Common myeloid progenitor, CD34-positive (primary cell): ENCODE measurements around the gene SPAAR.

ENCODE experiments used
- CTCF ChIA-PET: fragments of 350-600 bp; sonication (Branson Sonifier 250); formaldehyde crosslinking; loops from one replicate; lab custom pipeline; 2021; ENCODE audit warnings: antibody characterized with exemption; lab: Charles Lee
- POLR2A ChIA-PET: fragments of 350-600 bp; sonication (Branson Sonifier 250); formaldehyde crosslinking; loops from one replicate; lab custom pipeline; 2021; ENCODE audit warnings: antibody characterized with exemption; lab: Charles Lee
- DNase-seq, 3 donors: peaks; one replicate each; pipeline versions ENCODE4 v3.0.0 to v3.0.0-alpha.2; 2013
- H3K27ac ChIP-seq, 2 experiments: 1 replicate in 1 of 2; 2 replicates in 1 of 2; pipeline ENCODE4 v1.7.0; 2013; ENCODE audit warnings: inconsistent platforms in 2 of 2, low read length in 2 of 2, mild to moderate bottlenecking in 2 of 2, low read depth in 1 of 2, moderate library complexity in 1 of 2; ENCODE audit not compliant: severe bottlenecking in 2 of 2, insufficient read depth in 1 of 2, poor library complexity in 1 of 2
- H3K27me3 ChIP-seq, 5 experiments: replicated peaks in 2 of 5; 1 replicate in 3 of 5; 2 replicates in 2 of 5; pipeline versions ENCODE4 v1.6.1 to v1.7.0; 2013; ENCODE audit warnings: low read length in 4 of 5, mild to moderate bottlenecking in 2 of 5, moderate library complexity in 2 of 5, inconsistent platforms in 1 of 5; ENCODE audit not compliant: insufficient read depth in 5 of 5, control insufficient read depth in 4 of 5
- H3K36me3 ChIP-seq, 4 experiments: 1 replicate in 2 of 4; 2 replicates in 2 of 4; pipeline versions ENCODE4 v1.6.1 to v1.7.0; 2013; ENCODE audit warnings: low read length in 3 of 4, control low read depth in 1 of 4, mild to moderate bottlenecking in 1 of 4; ENCODE audit not compliant: control insufficient read depth in 4 of 4, insufficient read depth in 4 of 4
- H3K4me1 ChIP-seq, 4 experiments: 1 replicate in 3 of 4; 2 replicates in 1 of 4; pipeline versions ENCODE4 v1.6.1 to v1.7.1; 2013; ENCODE audit warnings: low read length in 3 of 4, mild to moderate bottlenecking in 3 of 4, control low read depth in 1 of 4, inconsistent platforms in 1 of 4, moderate library complexity in 1 of 4; ENCODE audit not compliant: control insufficient read depth in 4 of 4, insufficient read depth in 4 of 4; ENCODE audit errors: control extremely low read depth in 1 of 4
- H3K4me3 ChIP-seq, 7 experiments: 1 replicate in 4 of 7; 2 replicates in 3 of 7; pipeline versions ENCODE4 v1.5.1 to v1.7.0; 2013; ENCODE audit warnings: mild to moderate bottlenecking in 7 of 7, low read length in 6 of 7, moderate library complexity in 6 of 7, inconsistent platforms in 2 of 7, low read depth in 2 of 7, control low read depth in 1 of 7; ENCODE audit not compliant: insufficient read depth in 4 of 7, control insufficient read depth in 1 of 7; ENCODE audit errors: extremely low read depth in 1 of 7
- H3K9me3 ChIP-seq, 5 experiments: 1 replicate in 4 of 5; 2 replicates in 1 of 5; pipeline versions ENCODE4 v1.6.1 to v1.7.1; 2013; ENCODE audit warnings: low read length in 4 of 5, mild to moderate bottlenecking in 2 of 5, inconsistent platforms in 1 of 5, low read depth in 1 of 5, moderate library complexity in 1 of 5; ENCODE audit not compliant: control insufficient read depth in 4 of 5, insufficient read depth in 2 of 5; ENCODE audit errors: control extremely low read depth in 1 of 5
- WGBS: methylation state at CpG from one replicate; pipeline ENCODE4 v1.1.5; 2013; ENCODE audit not compliant: insufficient coverage; 5-methylcytosine and 5-hydroxymethylcytosine counted together

The SPAAR gene

DNA sequence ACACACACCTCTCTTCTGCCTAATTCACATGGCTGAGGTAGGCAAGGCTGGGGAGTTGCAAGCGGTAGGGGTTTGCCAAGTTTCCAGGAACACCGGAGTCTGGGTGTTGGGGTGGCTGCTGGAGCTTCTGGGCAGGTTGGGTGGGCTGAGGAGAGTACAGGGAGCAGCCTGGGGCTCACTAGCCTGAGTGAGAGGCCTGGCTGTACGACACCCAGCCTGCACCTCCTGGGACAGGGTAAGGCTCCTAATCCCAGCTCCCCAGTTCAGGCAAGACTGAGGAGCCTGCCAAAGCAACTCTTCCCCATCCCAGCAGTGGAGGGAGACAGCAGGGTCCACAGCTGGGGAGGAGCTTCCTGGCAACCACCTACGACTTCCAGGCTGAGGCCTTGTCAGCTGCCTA, 8.0 kb downstream of the SPAAR start:
- no peak for DNase-seq
- Histone ChIP-seq H3K4me1 (peaks cover 6 to 28% (median 17%) of the 10 kb centered on the region in 4 experiments), H3K4me3 (no peak overlapping the region), H3K9me3 (no peaks in the 10 kb centered on the region), H3K36me3 (no peaks in the 10 kb centered on the region), H3K27me3 (no peaks in the 10 kb centered on the region), H3K27ac (no peak overlapping the region)
- ChIA-PET POLR2A (no interaction called here), CTCF (interaction anchor here (1.7 kb wide), 1 partner anchor 24 kb away, joined by 4 read pairs; no protein-coding TSS in a partner anchor)
- 84% methylated on average over 3 of the region's 4 CpGs for WGBS

DNA sequence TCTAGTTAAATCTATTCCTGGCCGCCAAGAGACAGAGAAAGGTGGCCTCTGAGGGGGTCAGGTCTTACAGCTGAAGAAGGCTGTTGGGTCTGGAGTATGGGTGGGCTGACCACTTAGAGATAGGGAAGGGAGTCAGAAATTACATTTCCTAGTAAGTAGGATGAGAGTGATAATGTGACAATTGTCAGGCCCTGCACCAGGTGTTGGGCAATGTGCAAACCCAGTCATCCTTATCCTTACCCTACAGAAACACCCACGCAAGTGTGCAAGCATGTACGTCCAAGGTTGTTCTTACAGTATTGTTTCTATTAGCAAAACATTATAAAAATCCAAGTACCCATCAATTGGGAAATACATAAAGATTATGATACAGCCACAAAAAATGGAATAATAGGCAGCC, 9.5 kb downstream of the SPAAR start:
- ChIA-PET POLR2A (no interaction called here), CTCF (interaction anchor here (0.5 to 3.1 kb wide), 4 partner anchors 9 to 273 kb away, joined by 3 to 16 read pairs (median 6); no protein-coding TSS in a partner anchor)
- Histone ChIP-seq H3K36me3 (no peaks in the 10 kb centered on the region), H3K9me3 (no peaks in the 10 kb centered on the region), H3K27ac (no peak overlapping the region), H3K4me1 (peaks cover 6 to 35% (median 24%) of the 10 kb centered on the region in 4 experiments), H3K4me3 (no peak overlapping the region), H3K27me3 (no peaks in the 10 kb centered on the region)
- 100% methylated on average over 1 of the region's 3 CpGs for WGBS
- no peak for DNase-seq

DNA sequence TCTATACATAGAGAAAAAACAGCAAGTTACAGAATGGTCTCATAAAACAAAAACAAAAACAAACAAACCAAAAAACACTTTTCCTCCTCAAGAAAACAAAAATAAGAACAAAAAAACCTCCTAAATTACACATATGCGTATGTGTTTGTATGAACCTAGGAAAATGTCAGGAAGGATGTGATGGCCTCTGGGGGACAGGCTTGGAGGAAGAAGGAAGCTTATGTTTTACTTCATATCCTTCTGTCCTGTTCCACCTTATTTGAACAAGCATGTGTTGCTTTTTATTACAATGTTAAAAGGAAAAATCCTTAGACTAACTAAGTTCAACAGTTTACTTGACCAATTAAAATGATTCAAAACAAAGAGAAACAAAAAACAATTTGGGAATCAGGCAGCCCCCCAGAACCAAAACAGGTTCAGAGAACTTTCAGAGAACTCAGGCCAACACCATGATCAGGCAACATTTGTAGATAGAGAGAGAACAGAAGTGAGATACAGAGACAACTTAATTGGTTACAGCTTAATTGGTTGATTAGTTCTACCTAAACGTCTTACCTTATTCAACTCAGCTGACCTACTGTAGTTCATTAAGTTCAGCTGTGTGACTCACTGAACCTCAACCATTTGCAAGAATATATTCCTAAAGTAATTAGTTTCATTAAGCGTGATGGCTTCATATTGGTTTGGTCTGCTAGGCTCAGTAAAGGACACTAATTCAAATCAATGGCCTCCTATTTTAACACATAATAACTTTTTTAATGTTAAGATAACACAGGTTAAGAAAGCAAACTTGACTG, 10.1 kb downstream of the SPAAR start:
- Histone ChIP-seq H3K4me3 (no peak overlapping the region), H3K4me1 (peaks cover 6 to 42% (median 28%) of the 10 kb centered on the region in 4 experiments), H3K9me3 (no peaks in the 10 kb centered on the region), H3K36me3 (no peaks in the 10 kb centered on the region), H3K27ac (no peak overlapping the region), H3K27me3 (no peaks in the 10 kb centered on the region)
- POLR2A ChIA-PET, result no interaction called here
- DNase-seq, result no peak
- CTCF ChIA-PET, result interaction anchor here (0.9 to 3.1 kb wide), 6 partner anchors 8 to 28 kb away, joined by 3 to 16 read pairs (median 4); no protein-coding TSS in a partner anchor
- WGBS, result no CpG with 5 or more reads among the region's 3 CpGs

DNA sequence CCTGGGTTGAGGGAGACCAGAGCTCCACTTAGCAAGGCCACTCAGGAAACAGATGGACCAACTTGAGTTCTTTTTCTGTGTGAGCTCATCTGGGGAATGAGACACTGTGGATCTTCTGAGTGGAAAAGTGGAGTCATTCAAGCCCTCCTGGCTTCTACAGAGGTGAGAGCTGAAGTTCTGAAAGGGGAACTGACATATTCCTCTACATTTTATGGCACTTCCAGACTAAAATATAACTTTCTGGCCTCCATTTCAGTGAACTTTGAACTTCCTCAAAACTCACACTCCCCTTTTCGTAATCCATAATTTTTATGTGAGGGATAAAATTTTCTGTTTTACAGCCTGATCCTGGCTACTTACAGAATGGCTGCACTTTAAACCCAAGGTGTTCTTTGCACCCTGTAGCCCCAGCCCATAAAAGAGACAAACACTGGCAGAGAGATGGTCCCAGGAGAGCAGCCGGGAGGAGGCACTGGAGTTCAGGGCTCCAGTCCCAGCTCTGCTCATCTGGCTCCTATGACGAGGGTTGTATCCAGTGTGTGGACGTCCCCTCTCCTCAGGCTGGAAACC, 10.8 kb downstream of the SPAAR start:
- POLR2A ChIA-PET, result interaction anchor here (0.6 kb wide), 1 partner anchor 1049 kb away, joined by 3 read pairs; no protein-coding TSS in a partner anchor
- WGBS, result 100% methylated on average over 3 of the region's 4 CpGs
- no peak overlapping the region for H3K27ac ChIP-seq

DNA sequence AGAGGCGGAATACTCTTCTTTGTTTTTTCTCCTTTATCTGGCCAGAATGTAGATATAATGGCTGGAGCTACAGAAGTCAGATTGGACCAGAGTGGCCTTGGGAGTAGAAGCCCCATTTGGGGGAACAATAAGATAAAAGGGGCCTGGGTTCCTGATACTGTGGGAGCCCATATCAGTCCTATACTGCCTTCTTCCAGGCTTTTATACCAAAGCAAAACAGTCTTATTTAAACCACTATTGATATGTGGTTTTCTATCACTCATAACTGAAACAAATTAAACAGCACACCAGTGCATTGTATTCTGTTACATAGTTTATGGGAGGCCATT, 14.3 kb downstream of the SPAAR start:
- ChIA-PET POLR2A (no interaction called here), CTCF (interaction anchor here (0.9 to 9.6 kb wide), 4 partner anchors 13 to 101 kb away, joined by 3 to 63 read pairs (median 8); no protein-coding TSS in a partner anchor)
- Histone ChIP-seq H3K4me3 (no peak overlapping the region), H3K4me1 (peaks cover 6 to 45% (median 32%) of the 10 kb centered on the region in 4 experiments), H3K27me3 (no peaks in the 10 kb centered on the region), H3K9me3 (no peaks in the 10 kb centered on the region), H3K27ac (peak overlapping the region in 1 of 2 experiments; percentile 74), H3K36me3 (no peaks in the 10 kb centered on the region)
- no peak for DNase-seq
- no CpG with 5 or more reads among the region's 1 CpG for WGBS

More for the DNA sequence above, 10.8 kb downstream of the SPAAR start:
- peaks cover 6 to 46% (median 32%) of the 10 kb centered on the region in 4 experiments for H3K4me1 ChIP-seq
- CTCF ChIA-PET, result interaction anchor here (0.9 to 3.1 kb wide), 6 partner anchors 9 to 27 kb away, joined by 3 to 16 read pairs (median 4); no protein-coding TSS in a partner anchor
- H3K4me3 ChIP-seq, result no peak overlapping the region
- H3K9me3 ChIP-seq, result no peaks in the 10 kb centered on the region
- no peaks in the 10 kb centered on the region for H3K36me3 ChIP-seq
- no peaks in the 10 kb centered on the region for H3K27me3 ChIP-seq
- DNase-seq, result peak in 2 of 3 donors; percentile 78 to 88

DNA sequence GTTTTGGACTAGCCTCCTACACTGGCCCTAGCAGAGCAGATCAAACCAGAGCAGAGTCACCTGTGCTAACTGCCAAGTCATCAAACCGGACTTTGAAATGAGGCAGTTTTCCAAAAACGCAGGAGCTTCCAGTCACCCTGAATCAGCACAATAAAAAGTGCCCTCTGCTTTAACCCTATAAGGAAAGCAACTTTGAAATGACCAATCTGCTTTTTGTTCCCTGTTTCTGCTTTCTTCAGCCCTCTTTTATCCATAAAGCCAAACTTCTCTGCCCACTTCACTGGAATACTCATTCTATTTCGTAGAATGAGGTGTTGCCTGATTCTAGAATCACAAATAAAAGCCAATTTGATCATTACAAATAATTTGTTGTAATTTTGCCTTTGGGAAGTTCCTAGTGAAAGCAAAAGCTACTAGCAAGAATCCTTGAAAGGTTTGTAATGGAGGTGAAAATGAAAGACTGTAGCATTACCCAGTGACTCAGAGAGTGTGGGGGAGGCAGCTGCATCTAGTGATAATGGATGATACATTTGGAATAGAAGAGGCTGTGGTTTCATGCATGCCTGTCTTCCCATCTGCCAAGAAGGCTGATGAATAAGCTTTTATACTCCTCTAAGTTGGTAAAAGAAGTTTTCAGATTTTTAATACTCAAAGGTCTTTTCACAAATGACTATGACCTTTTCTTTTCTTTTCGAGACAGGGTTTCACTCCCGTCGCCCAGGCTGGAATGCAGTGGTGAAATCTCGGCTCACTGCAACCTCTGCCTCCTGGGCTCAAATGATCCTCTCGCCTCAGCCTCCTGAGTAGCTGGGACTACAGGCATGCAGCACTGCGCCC, 14.9 kb downstream of the SPAAR start:
- H3K4me3 ChIP-seq, result peak overlapping the region in 1 of 7 experiments; percentile 11
- no peaks in the 10 kb centered on the region for H3K9me3 ChIP-seq
- ChIA-PET POLR2A (no interaction called here), CTCF (interaction anchor here (0.9 to 9.6 kb wide), 4 partner anchors 13 to 32 kb away, joined by 3 to 63 read pairs (median 8); no protein-coding TSS in a partner anchor)
- no peaks in the 10 kb centered on the region for H3K27me3 ChIP-seq
- DNase-seq, result peak in 2 of 3 donors; percentile 76 to 84
- H3K4me1 ChIP-seq, result peaks cover 6 to 39% (median 30%) of the 10 kb centered on the region in 4 experiments
- no peaks in the 10 kb centered on the region for H3K36me3 ChIP-seq
- peak overlapping the region in 1 of 2 experiments; percentile 74 for H3K27ac ChIP-seq
- WGBS, result 75% methylated on average over 8 of the region's 9 CpGs
